ENCODE results near the gene AGTR1. TPM values are rescaled to one million over a fixed set of nuclear protein-coding genes. Genes with fewer than 3 reads are reported as not detected.

AGTR1 gene
- total RNA-seq (2022; extraction: Qiagen RNA extraction), result 0.56 to 0.79 TPM (median 0.72 TPM) in 5 replicates

DNA sequence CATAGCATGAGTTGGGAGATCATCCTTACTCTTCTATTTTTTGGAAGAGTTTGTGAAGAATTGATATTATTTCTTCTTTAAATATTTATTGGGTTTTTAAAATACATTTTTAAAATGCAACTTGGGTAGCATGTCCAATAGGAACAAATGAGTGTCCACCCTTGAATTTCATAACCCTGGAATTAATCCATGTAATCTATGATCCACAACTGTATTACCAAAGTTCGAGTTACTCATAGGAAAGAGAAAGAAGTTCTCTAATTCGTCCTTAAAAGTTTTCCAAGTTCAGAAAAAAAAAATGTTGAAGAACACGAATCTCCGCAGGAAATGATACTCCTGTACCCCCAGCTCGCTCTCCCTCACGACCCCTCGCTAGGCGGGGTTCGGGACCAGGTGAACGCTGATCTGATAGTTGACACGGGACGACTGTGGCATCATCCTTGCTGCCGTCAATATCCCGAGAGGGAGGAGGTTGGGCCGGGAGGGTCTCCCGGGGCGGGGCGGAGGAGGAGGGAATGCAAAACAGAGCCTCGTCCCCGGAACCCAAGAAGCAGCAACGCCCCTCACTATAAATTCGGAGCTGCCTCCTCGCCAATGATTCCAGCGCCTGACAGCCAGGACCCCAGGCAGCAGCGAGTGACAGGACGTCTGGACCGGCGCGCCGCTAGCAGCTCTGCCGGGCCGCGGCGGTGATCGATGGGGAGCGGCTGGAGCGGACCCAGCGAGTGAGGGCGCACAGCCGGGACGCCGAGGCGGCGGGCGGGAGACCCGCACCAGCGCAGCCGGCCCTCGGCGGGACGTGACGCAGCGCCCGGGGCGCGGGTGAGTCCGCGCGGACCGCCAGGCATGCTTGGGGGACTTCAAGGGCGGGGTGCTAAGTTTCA is at the start of gene AGTR1:
Gene AGTR1 (plus strand): TSS at position 598 of the 884 bp plus-strand sequence. CDS start 43,133 bp downstream, outside the sequence.

Other genes with a start within 250 kb of the AGTR1 start
- gene CPB1, start 129.9 kb downstream of the AGTR1 start, total RNA-seq (2022; extraction: Qiagen RNA extraction), result not detected in 5 replicates
- not detected in 5 replicates for gene CPA3, start 167.4 kb downstream of the AGTR1 start, total RNA-seq (2022; extraction: Qiagen RNA extraction)